Measurements from ENCODE around the gene GLCE. TPM values are rescaled to one million over a fixed set of nuclear protein-coding genes. Genes with fewer than 3 reads are reported as not detected.

Gene GLCE
- total RNA-seq, 1 experiment from 2014 or later, result 12.5 TPM

GRCh38 chr15:69141286-69141701 lies 19.1 kb upstream of the GLCE start (continued):
- no peak for TF ChIP-seq AR (CRISPR knock-in tag; IDR thresholded peaks at IDR 0.05)

GRCh38 chr15:69141833-69142232 lies 18.6 kb upstream of the GLCE start:
- ChIA-PET CTCF (interaction anchor here (0.7 kb wide), 1 partner anchor 24 kb away, joined by 4 read pairs; no protein-coding TSS in a partner anchor), POLR2A (no interaction called here)
- Mint-ChIP-seq H3K27me3 (ENCODE audit: low read depth) (peaks cover 13% of the 10 kb centered on the region), H3K27ac (no peak overlapping the region), H3K4me1 (peaks cover 14% of the 10 kb centered on the region), H3K4me3 (no peak overlapping the region), H3K36me3 (peaks cover 5% of the 10 kb centered on the region; the same call in 1 of the 2 replicates), H3K9me3 (peaks cover 9% of the 10 kb centered on the region)
- ATAC-seq (no peak), DNase-seq (ENCODE audit: low spot score) (no peak)
- TF ChIP-seq ESRRA (CRISPR knock-in tag; IDR thresholded peaks at IDR 0.05; ENCODE audit: borderline replicate concordance), result no peak
- TF ChIP-seq ZBTB43 (CRISPR knock-in tag; IDR thresholded peaks at IDR 0.05), result no peak
- no peak for TF ChIP-seq NFYB (CRISPR knock-in tag; conservative IDR thresholded peaks at IDR 0.05; ENCODE audit: low read depth)
- TF ChIP-seq ZNF219 (CRISPR knock-in tag; IDR thresholded peaks at IDR 0.05; ENCODE audit: borderline replicate concordance), result no peak
- no peak for TF ChIP-seq KAT7 (CRISPR knock-in tag; IDR thresholded peaks at IDR 0.05; ENCODE audit: borderline replicate concordance)
- TF ChIP-seq SMAD3 (CRISPR knock-in tag; IDR thresholded peaks at IDR 0.05; ENCODE audit: borderline replicate concordance), result no peak
- TF ChIP-seq STAT6 (CRISPR knock-in tag; conservative IDR thresholded peaks at IDR 0.05; ENCODE audit: low read depth), result no peak
- no peak for TF ChIP-seq JAZF1 (CRISPR knock-in tag; IDR thresholded peaks at IDR 0.05)
- TF ChIP-seq CREM (CRISPR knock-in tag; IDR thresholded peaks at IDR 0.05), result no peak

GRCh38 chr15:69143756-69144436 lies 16.5 kb upstream of the GLCE start:
- Mint-ChIP-seq H3K36me3 (peaks cover 5% of the 10 kb centered on the region; the same call in 1 of the 2 replicates), H3K9me3 (peaks cover 9% of the 10 kb centered on the region), H3K4me1 (peaks cover 8% of the 10 kb centered on the region), H3K27ac (no peak overlapping the region), H3K27me3 (ENCODE audit: low read depth) (peaks cover 18% of the 10 kb centered on the region), H3K4me3 (no peak overlapping the region)
- CTCF ChIA-PET, result interaction anchor here (0.6 to 1.2 kb wide), 2 partner anchors 17 to 1266 kb away, joined by 5 read pairs; partner anchors contain the start of gene GLCE
- no peak for DNase-seq (ENCODE audit: low spot score)
- no peak for ATAC-seq
- POLR2A ChIA-PET, result no interaction called here
- TF ChIP-seq ZBTB43 (CRISPR knock-in tag; IDR thresholded peaks at IDR 0.05) (no peak), FOXJ3 (CRISPR knock-in tag; IDR thresholded peaks at IDR 0.05; ENCODE audit: borderline replicate concordance) (no peak), SMAD4 (CRISPR knock-in tag; IDR thresholded peaks at IDR 0.05) (no peak), ATF6 (CRISPR knock-in tag; IDR thresholded peaks at IDR 0.05) (no peak), ZNF416 (CRISPR knock-in tag; IDR thresholded peaks at IDR 0.05) (no peak), NFE2L1 (CRISPR knock-in tag; IDR thresholded peaks at IDR 0.05) (no peak), ZMAT4 (CRISPR knock-in tag; IDR thresholded peaks at IDR 0.05) (no peak), HMGA2 (CRISPR knock-in tag; IDR thresholded peaks at IDR 0.05) (no peak), ZNF317 (CRISPR knock-in tag; IDR thresholded peaks at IDR 0.05; ENCODE audit: borderline replicate concordance, low read depth) (no peak), ZNF121 (CRISPR knock-in tag; IDR thresholded peaks at IDR 0.05) (no peak), JAZF1 (CRISPR knock-in tag; IDR thresholded peaks at IDR 0.05) (no peak), NR3C1 (CRISPR knock-in tag; conservative IDR thresholded peaks at IDR 0.05; ENCODE audit: low read depth) (no peak), JUN (CRISPR knock-in tag; IDR thresholded peaks at IDR 0.05) (no peak), ZNF138 (CRISPR knock-in tag; conservative IDR thresholded peaks at IDR 0.05) (no peak), TEAD1 (CRISPR knock-in tag; IDR thresholded peaks at IDR 0.05) (no peak)

All from WTC11 (cell line).